ENCODE results near the gene MAX.
"Not testable (repeated sequence)": the region's sequence is repeated elsewhere in the genome, so short reads cannot be mapped to it uniquely, and the experiment has no call there.

MAX gene

GRCh38 chr14:65096323-65097089 is 5.8 kb downstream of the MAX start:
- no peak for TF ChIP-seq CTCF (IDR thresholded peaks at IDR 0.05; ENCODE audit: low read length, missing control alignments)
- no peak overlapping the region for H3K4me3 ChIP-seq (replicated peaks; ENCODE audit: low read depth, low read length)
- peak; percentile 35 for DNase-seq (ENCODE audit: low read depth)

- no peak for TF ChIP-seq CTCF (IDR thresholded peaks at IDR 0.05; ENCODE audit: low read length, missing control alignments)
- H3K4me3 ChIP-seq (replicated peaks; ENCODE audit: low read depth, low read length): no peak overlapping the region
- peak; percentile 84 for DNase-seq (ENCODE audit: low read depth)
Measured at GRCh38 chr14:65095633-65096205, 6.6 kb downstream of the MAX start.

GRCh38 chr14:65092349-65092748 is 10.0 kb downstream of the MAX start:
- DNase-seq (ENCODE audit: low read depth): no peak
- TF ChIP-seq CTCF (IDR thresholded peaks at IDR 0.05; ENCODE audit: low read length, missing control alignments): no peak
- H3K4me3 ChIP-seq (replicated peaks; ENCODE audit: low read depth, low read length): no peak overlapping the region

- not testable (repeated sequence) for H3K4me3 ChIP-seq (replicated peaks; ENCODE audit: low read depth, low read length); DNase-seq (ENCODE audit: low read depth)
Measured at GRCh38 chr14:65087835-65088234, 14.5 kb downstream of the MAX start.

- not testable (repeated sequence) for H3K4me3 ChIP-seq (replicated peaks; ENCODE audit: low read depth, low read length)
Measured at GRCh38 chr14:65086686-65087085, 15.6 kb downstream of the MAX start.

GRCh38 chr14:65084554-65085505 is 17.5 kb downstream of the MAX start:
- no peak for TF ChIP-seq CTCF (IDR thresholded peaks at IDR 0.05; ENCODE audit: low read length, missing control alignments)
- DNase-seq (ENCODE audit: low read depth): no peak
- H3K4me3 ChIP-seq (replicated peaks; ENCODE audit: low read depth, low read length): no peak overlapping the region

More at GRCh38 chr14:65086686-65087085, 15.6 kb downstream of the MAX start:
- DNase-seq (ENCODE audit: low read depth): not testable (repeated sequence)

- DNase-seq (ENCODE audit: low read depth): no peak
- H3K4me3 ChIP-seq (replicated peaks; ENCODE audit: low read depth, low read length): no peak overlapping the region
- TF ChIP-seq CTCF (IDR thresholded peaks at IDR 0.05; ENCODE audit: low read length, missing control alignments): no peak
Measured at GRCh38 chr14:65082930-65083329, 19.4 kb downstream of the MAX start.

All from fibroblast of pulmonary artery (primary cell).